Thymus (tissue), 11 donors: ENCODE results near the gene FBXO45. TPM values are rescaled to one million over a fixed set of nuclear protein-coding genes. Genes with fewer than 3 reads are reported as not detected.
"Not testable (repeated sequence)": the region's sequence is repeated elsewhere in the genome, so short reads cannot be mapped to it uniquely, and the experiment has no call there.

Experiments
- DNase-seq, 9 donors: peaks; one replicate each; pipeline ENCODE4 v3.0.0-alpha.2; 2013; ENCODE audit warnings: low spot score in 9 of 9, low read depth in 6 of 9, missing footprints in 1 of 9
- H3K27ac ChIP-seq, 2 donors: one replicate each; pipeline ENCODE4 v1.5.1; 2013; ENCODE audit warnings: control low read depth in 1 of 2, low read depth in 1 of 2, low read length in 1 of 2, mild to moderate bottlenecking in 1 of 2, moderate library complexity in 1 of 2
- H3K27me3 ChIP-seq, 2 donors: one replicate each; pipeline ENCODE4 v1.5.1; 2013; ENCODE audit warnings: low read length in 1 of 2; ENCODE audit not compliant: control insufficient read depth in 2 of 2, insufficient read depth in 1 of 2
- H3K36me3 ChIP-seq, 2 donors: one replicate each; pipeline ENCODE4 v1.5.1; 2013; ENCODE audit warnings: low read length in 1 of 2, mild to moderate bottlenecking in 1 of 2, moderate library complexity in 1 of 2; ENCODE audit not compliant: control insufficient read depth in 2 of 2, insufficient read depth in 2 of 2
- H3K4me1 ChIP-seq, 2 donors: one replicate each; pipeline ENCODE4 v1.5.1; 2013; ENCODE audit warnings: low read length in 2 of 2; ENCODE audit not compliant: control insufficient read depth in 2 of 2, insufficient read depth in 2 of 2
- H3K4me3 ChIP-seq, 2 donors: one replicate each; pipeline ENCODE4 v1.5.1; 2013; ENCODE audit warnings: low read length in 2 of 2, control low read depth in 1 of 2, mild to moderate bottlenecking in 1 of 2
- H3K9me3 ChIP-seq, 2 donors: one replicate each; pipeline ENCODE4 v1.5.1; 2013; ENCODE audit warnings: low read length in 1 of 2, mild to moderate bottlenecking in 1 of 2; ENCODE audit not compliant: control insufficient read depth in 2 of 2, insufficient read depth in 1 of 2
- WGBS: extraction: QIAGEN DNeasy Blood & Tissue Kit; methylation state at CpG from one replicate; pipeline ENCODE4 v1.1.7; 2013; 5-methylcytosine and 5-hydroxymethylcytosine counted together
- polyA plus RNA-seq: library from polyadenylated mRNA; stranded (reverse); fragments of 200-250 nt; gene quantifications from one replicate; pipeline ENCODE4 v1.2.3, GENCODE V29; 2013
- total RNA-seq: library from RNA; stranded (reverse); fragments of 120-200 nt; gene quantifications from one replicate; pipeline ENCODE4 v1.2.4, GENCODE V29; 2013
- donor health status: healthy.

Gene FBXO45
- total and polyA plus RNA-seq, 2 donors, result 7.0 to 9.9 TPM

DNA sequence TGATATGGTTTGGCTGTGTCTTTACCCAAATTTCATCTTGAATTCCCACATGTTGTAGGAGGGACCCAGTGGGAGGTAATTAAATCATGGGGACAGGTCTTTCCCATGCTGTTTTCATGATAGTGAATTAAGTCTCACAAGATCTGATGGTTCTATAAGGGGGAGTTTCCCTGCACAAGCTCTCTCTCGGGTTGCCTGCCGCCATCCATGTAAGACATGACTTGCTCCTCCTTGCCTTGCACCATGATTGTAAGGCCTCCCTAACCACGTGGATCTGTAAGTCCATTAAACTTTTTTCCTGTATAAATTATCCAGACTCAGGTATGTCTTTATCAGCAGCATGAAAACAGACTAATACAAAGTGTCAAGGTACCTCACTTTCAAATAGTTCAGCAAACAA lies 18.3 kb upstream of the FBXO45 start:
- not testable (repeated sequence) for H3K4me1 ChIP-seq, H3K4me3 ChIP-seq, H3K27me3 ChIP-seq, H3K27ac ChIP-seq, DNase-seq, H3K9me3 ChIP-seq, H3K36me3 ChIP-seq
- WGBS, result 89% methylated on average over 3 of the region's 3 CpGs

DNA sequence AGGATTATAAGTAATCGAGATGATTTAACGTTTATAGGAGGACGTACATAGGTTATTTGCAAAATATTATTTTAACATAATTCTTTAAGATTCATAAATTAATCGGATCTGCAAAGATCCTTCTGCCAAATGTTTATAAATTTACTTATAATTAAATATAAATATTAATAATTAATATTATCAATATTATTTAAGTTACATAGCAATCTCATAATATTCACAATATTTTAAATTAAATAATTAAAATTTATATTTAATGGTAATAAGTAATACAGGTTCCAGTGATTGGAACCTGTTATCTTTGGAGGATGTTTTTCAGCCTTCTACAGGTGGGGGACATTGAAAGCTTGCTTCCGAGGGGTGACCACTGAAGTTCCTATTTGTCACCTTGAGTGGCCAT lies 16.2 kb upstream of the FBXO45 start:
- H3K27me3 ChIP-seq, result no peaks in the 10 kb centered on the region
- no peak overlapping the region for H3K4me3 ChIP-seq
- WGBS, result 99% methylated on average over 5 of the region's 5 CpGs
- peaks cover 0 to 8% of the 10 kb centered on the region in 2 donors for H3K9me3 ChIP-seq
- no peak overlapping the region for H3K27ac ChIP-seq
- H3K36me3 ChIP-seq, result peaks cover 0 to 3% of the 10 kb centered on the region in 2 donors
- DNase-seq, result no peak
- H3K4me1 ChIP-seq, result no peaks in the 10 kb centered on the region

GRCh38 chr3:196553551-196553950 lies 14.9 kb upstream of the FBXO45 start:
- peaks cover 0 to 8% of the 10 kb centered on the region in 2 donors for H3K9me3 ChIP-seq
- H3K36me3 ChIP-seq, result peaks cover 3% of the 10 kb centered on the region in 2 donors
- no peak overlapping the region for H3K4me3 ChIP-seq
- H3K27me3 ChIP-seq, result no peaks in the 10 kb centered on the region
- no peak for DNase-seq
- no peak overlapping the region for H3K27ac ChIP-seq
- 98% methylated on average over 9 of the region's 9 CpGs for WGBS
- H3K4me1 ChIP-seq, result no peaks in the 10 kb centered on the region

- DNase-seq, result no peak
- H3K9me3 ChIP-seq, result peaks cover 0 to 5% of the 10 kb centered on the region in 2 donors
- no peaks in the 10 kb centered on the region for H3K4me1 ChIP-seq
- no peaks in the 10 kb centered on the region for H3K27me3 ChIP-seq
- no peak overlapping the region for H3K27ac ChIP-seq
- peaks cover 4 to 6% of the 10 kb centered on the region in 2 donors for H3K36me3 ChIP-seq
- no peak overlapping the region for H3K4me3 ChIP-seq
- WGBS, result 17% methylated on average over 3 of the region's 3 CpGs
These were observed 14.3 kb upstream of the FBXO45 start for GRCh38 chr3:196554205-196554604.

- no peak for DNase-seq
- WGBS, result 94% methylated on average over 3 of the region's 3 CpGs
- Histone ChIP-seq H3K4me1 (no peaks in the 10 kb centered on the region), H3K27ac (no peak overlapping the region), H3K36me3 (peaks cover 9 to 11% of the 10 kb centered on the region in 2 donors), H3K4me3 (no peak overlapping the region), H3K9me3 (no peaks in the 10 kb centered on the region), H3K27me3 (no peaks in the 10 kb centered on the region)
These were observed 13.2 kb upstream of the FBXO45 start for GRCh38 chr3:196555295-196555694.

- Histone ChIP-seq H3K27me3 (no peaks in the 10 kb centered on the region), H3K27ac (no peak overlapping the region), H3K4me1 (no peaks in the 10 kb centered on the region), H3K9me3 (no peaks in the 10 kb centered on the region), H3K36me3 (peaks cover 17 to 19% of the 10 kb centered on the region in 2 donors), H3K4me3 (no peak overlapping the region)
- DNase-seq, result no peak
- 98% methylated on average over 5 of the region's 5 CpGs for WGBS
These were observed 11.2 kb upstream of the FBXO45 start for GRCh38 chr3:196557236-196557635.

GRCh38 chr3:196558476-196558875 lies 10.0 kb upstream of the FBXO45 start:
- Histone ChIP-seq H3K36me3 (peaks cover 17 to 19% of the 10 kb centered on the region in 2 donors), H3K4me3 (no peak overlapping the region), H3K27ac (no peak overlapping the region), H3K4me1 (no peaks in the 10 kb centered on the region), H3K9me3 (no peaks in the 10 kb centered on the region), H3K27me3 (no peaks in the 10 kb centered on the region)
- DNase-seq, result no peak

GRCh38 chr3:196559826-196560225 lies 8.6 kb upstream of the FBXO45 start:
- Histone ChIP-seq H3K27me3 (no peaks in the 10 kb centered on the region), H3K4me1 (no peaks in the 10 kb centered on the region), H3K27ac (no peak overlapping the region), H3K9me3 (no peaks in the 10 kb centered on the region), H3K36me3 (peaks cover 17 to 19% of the 10 kb centered on the region in 2 donors), H3K4me3 (no peak overlapping the region)
- peak in 1 of 9 donors; percentile 11 for DNase-seq
- 81% methylated on average over 3 of the region's 3 CpGs for WGBS

DNA sequence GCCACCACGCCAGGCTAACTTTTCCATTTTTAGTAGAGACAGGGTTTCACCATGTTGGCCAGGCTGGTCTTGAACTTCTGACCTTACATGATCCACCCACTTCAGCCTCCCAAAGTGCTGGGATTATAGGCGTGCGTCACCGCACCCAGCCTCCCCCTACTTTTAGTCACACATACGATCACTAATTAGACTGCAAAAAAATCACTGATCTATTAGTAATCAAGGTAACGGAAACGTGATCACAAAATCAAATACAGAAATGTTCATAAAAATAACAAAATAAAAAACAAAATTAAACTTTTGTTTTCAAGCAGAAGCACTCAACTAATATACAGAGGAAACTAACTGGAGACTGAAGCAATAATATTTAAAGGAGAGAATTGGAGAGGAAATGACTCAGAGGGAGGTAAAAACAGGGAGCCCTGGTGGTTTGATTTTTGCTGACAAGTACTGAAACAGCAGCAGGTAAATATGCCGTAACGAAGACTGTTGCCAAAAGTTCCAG lies 4.7 kb upstream of the FBXO45 start:
- H3K9me3 ChIP-seq, result no peaks in the 10 kb centered on the region
- H3K4me1 ChIP-seq, result peaks cover 5 to 8% of the 10 kb centered on the region in 2 donors
- peaks cover 20 to 21% of the 10 kb centered on the region in 2 donors for H3K36me3 ChIP-seq
- no peaks in the 10 kb centered on the region for H3K27me3 ChIP-seq
- no peak overlapping the region for H3K4me3 ChIP-seq
- DNase-seq, result no peak
- H3K27ac ChIP-seq, result no peak overlapping the region
- 90% methylated on average over 9 of the region's 9 CpGs for WGBS
